GM18511 (cell line): ENCODE data around the gene SLC6A12.

Experiments
- ATAC-seq: cut with Tn5 transposase; IDR thresholded peaks from one replicate; pipeline ENCODE4 v1.9.1; 2021; ENCODE audit warnings: mild to moderate bottlenecking, moderate library complexity; ENCODE audit not compliant: unreplicated experiment

SLC6A12 gene

DNA sequence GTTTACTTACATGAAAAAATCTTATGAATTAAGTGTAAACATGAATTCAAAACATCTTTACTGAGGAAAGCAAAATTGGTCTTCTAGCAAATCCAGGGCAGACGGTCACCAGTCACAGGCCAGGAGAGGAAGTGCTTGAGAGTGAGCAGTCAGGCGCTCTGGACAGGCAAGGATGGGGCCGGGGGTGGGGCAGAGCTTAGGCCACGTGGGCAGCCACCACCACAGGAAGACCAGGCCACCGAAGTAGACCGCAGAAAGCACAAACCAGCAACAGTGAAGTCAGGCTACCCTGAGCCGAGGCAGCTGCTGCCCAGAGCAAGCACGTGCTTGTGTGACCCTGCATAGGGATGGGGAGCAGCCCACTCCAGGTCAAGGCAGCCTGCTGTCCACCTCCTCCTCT, 33.5 kb downstream of the SLC6A12 start:
- no peak for ATAC-seq

DNA sequence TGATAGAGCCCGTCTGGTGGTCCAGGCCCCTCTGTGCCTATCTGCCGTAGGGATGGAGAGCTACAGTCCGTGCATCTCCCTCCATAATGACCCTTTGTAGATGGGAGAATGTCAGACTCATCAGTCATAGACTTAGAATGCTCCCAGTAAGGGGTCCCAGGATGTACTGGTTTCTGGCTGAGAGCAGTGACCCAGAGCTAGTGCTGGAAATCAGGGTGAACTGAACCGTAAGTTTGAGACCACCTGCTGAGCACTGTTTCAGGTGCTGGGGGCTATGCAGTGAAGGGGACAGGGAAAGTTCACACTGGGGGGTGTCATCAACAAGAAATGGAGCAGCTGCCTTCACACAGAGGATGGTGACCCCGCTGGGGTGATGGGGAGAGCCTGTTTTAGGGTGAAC, 34.1 kb downstream of the SLC6A12 start:
- no peak for ATAC-seq

DNA sequence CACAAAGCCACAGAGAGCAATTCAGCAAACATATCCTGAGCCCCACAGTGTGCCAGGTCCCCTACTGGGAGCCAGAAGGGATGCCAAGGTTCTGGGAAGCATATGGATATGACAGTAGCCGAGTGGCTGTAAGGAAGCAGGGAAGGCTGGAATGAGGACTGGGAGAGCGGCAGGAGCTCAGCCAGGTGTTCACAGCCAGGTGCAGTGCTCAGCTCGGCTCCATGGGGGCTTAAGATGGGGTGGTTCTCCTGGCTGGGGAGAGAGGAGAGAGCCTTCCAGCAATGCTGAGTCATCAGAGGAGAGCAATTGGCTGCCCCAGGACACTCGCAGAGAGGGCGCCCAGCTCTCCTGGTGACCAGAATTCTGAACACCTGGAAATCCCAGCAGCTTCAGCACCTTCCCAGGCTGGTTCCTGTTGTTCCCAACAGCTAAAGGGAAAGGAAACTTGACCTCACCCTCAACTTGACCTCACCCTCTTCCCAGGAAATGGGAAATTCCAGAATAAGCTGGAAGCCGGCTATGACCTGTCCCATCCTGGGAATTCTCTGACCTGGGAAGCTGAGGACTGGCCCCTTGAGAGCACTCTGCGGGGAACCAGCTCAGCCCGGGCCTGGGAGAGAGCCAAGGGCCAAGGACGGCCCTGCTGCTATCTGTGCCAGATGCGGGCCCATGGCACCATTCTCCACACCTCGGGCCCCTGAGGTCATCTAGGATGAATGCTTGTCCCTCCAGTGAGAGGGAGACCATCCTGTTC, 34.6 kb downstream of the SLC6A12 start:
- ATAC-seq, result no peak

DNA sequence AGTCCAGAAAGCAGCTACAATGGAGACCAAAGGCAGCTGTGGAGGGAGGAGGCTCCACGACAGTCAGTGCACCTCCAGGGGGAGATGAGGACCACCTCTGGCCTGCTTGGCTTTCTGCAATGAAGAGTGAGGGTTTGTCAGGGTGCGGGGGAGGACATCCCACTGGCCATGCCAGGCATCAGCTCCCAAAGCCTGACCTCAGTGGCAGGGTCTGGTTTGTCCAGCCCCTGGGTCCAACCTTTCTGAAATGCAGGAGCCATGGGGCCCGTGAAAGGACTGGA, 35.2 kb downstream of the SLC6A12 start:
- no peak for ATAC-seq

DNA sequence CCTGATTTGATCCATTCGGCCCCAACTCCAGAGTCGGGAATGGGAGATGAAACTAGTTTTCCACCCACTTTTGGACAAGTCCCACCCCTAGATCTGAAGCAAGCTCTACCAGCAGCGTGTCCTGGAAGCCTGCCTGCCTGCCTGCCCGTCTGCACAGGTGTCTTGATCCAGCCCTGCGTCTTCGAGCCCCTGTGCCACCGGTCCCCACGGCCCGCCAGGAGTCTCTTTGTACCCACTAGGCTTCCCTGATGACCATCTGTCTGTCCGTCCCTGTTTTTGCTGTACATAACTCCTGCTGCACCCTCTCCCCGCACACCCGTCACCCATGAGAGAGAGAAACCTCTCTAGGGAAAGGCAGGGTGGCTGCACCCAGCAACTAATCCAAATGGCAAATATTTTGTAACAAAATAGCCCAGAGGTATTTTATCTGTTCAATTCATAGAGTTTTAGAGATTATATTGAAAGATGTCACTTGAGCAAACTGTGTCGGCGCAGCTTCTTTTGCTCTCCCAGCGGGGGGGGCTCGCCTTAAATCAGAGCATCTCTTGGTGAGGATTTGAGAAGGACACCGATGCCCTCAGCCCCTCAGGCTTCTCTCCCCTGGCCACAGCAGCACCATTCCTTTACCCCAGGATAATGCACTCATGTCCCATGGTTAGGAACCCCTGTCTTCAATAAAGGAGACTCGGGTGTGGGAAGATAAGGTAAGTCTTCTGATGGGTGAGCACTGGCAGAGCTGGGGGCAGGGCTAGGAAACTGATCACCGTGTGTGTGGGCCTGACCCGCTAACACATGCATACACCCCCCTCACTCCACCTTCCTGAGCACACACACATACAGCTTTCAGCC, 35.8 kb downstream of the SLC6A12 start:
- no peak for ATAC-seq

DNA sequence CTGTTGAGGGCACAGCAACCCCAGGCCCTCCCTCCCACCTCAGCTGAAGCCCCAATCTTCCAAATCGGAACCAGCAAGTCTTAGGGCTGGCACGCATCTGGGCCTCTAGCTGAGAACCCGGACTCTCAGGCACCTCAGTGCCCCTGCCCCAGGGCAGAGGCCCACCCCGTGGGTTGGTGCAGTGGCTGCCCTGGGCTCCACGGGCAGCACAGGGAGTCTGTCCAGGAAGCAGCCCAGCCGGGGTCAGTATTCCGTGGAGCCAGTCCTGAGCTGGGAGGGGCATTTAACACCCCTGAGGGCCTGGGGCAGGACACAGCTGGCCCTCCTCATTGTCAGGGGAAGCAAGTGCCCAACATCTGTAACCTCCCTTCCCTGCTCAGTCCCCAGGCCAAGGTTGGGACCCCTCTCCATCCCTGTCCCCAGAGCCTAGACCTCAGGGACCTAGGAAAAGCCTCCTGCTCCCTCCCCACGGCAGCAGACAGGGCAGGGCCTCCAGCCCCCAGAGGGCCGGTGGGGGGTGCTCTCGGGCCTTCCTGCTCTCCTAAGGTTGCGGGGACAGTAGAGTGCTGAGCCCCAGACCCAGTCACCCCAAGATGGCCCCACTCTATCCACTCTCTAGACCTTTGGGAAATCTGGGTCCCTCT, 36.5 kb downstream of the SLC6A12 start:
- ATAC-seq, result no peak

DNA sequence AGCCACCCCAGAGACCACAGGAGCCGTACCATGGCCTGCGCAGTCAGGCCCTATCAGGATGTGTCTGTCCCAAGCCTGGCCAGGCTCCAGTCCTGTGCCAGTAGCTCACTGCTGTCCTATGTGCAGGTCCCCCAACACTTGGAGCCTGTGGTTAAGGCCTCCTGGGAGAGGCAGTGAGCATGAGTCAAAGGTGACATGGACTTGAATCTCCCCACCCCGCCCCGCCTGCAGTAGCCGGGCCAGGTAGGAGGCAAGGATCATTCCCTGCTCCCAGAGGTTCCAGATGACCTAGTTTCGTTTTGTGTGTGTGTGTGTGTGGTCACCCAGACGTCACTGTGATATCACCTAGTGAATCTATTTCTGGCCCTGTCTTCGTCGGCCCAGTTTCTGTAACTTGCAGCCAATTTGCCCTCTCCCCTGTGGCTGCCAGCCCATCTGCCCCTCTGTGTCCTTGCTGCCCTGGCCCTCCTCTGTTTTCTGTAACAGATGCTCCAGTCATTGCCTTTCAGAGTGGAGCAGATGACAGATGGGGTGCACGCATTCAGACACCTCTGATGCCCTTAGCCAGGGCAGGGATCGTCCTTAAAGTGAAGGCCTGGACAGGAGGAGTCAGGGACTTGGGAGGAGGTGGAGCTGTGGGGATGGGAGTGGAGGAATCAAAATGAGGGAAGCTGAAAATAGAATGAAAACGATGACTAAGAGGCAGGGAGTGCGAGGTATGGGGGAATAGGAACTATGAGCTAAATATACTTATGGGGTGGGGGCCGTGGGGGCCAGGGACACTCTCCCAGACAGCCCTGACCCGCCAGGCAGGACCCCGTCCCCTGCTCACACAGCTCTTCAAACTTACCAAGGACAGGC, 37.4 kb downstream of the SLC6A12 start:
- no peak for ATAC-seq

DNA sequence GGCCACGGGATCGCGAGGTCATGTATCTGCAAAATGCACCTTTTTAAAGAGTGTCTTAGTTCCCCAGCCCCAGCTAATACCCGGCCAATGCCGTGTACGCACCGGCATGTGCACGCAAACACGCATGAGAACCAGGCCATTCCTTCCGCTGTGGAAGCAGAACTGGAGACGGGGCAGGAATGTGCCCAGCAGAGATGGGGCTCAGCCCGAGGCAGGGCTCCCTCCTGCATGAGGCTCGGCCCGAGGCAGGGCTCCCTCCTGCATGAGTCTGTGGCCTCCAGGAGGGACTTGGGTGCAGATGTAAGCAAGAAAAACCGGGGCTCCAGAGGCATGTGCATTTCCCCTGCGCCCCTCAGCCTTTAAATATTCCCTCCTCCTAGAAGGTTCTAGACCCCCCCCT, 38.2 kb downstream of the SLC6A12 start:
- no peak for ATAC-seq

DNA sequence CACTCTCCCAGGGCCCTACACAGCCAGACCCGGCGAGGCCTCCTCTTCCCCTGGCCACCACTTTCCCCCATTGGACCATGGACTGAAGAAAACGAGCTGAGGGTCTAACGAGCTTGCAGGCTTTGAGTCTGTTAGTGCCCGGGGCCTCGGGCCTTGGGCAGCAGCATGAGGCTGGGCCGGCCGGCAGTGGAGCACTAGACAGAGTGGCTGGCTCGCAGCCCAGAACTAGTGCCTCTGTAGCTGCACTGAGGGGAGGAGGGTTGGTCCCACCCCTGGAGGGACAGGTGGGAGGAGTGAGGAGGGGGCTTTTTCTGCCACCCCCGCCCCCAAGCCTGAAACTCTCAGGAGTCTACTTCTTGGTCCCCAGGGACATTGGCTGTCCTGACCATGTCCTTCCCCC, 38.7 kb downstream of the SLC6A12 start:
- ATAC-seq, result no peak

DNA sequence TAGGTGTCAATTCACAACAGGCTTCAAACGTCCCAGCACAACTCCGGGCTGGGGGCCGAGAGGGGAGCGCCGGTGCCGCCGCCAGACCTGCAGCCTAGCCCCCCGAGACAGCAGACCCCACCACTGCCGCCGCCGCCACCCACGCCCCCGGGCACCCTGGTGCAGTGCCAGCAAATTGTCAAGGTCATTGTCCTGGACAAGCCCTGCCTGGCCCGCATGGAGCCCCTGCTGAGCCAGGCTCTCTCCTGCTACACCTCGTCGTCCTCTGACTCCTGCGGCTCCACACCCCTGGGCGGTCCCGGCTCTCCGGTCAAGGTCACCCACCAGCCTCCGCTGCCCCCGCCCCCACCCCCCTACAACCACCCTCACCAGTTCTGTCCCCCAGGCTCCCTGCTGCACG, 39.4 kb downstream of the SLC6A12 start:
- no peak for ATAC-seq

DNA sequence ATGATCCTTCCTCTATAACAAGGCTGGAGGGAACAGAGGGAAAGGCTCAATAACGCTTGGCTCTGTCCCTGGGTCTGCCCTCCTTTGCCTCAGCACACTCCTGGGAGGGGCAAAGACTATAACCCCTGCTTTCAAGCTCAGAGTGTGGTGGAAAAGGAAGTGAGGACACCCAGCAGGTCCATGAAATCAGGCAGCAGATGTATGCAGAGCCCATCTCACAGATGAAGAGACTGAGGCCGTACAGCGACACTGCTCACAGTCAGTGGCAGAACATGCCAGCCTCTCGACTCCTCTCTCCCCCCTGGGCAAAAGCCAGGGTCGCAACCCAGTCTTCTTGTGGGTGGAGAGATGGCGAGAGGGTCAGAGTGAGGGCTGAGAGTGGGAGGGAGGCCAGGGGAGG, 39.8 kb downstream of the SLC6A12 start:
- no peak for ATAC-seq

DNA sequence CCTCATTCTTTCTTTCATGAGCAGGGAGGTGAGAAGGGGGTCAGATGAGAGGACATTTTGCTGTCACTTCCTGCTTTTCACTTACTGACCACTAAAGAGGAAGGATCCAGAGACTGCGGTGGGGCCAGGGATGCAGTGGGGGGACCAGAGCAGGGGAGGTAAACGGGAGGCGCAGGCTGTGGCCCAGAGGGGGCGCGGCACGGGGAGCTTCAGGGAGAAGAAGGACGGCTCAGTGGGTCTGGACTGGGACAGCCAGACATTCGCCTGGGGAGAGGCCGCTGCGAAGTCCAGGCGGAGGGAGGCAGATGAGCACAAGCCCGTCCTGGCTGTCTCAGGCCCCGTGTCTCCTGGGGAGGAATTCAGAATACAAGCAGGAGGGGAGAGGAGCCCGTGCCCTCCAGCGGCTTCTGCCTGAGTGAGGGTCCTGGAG, 41.2 kb downstream of the SLC6A12 start:
- ATAC-seq, result no peak

DNA sequence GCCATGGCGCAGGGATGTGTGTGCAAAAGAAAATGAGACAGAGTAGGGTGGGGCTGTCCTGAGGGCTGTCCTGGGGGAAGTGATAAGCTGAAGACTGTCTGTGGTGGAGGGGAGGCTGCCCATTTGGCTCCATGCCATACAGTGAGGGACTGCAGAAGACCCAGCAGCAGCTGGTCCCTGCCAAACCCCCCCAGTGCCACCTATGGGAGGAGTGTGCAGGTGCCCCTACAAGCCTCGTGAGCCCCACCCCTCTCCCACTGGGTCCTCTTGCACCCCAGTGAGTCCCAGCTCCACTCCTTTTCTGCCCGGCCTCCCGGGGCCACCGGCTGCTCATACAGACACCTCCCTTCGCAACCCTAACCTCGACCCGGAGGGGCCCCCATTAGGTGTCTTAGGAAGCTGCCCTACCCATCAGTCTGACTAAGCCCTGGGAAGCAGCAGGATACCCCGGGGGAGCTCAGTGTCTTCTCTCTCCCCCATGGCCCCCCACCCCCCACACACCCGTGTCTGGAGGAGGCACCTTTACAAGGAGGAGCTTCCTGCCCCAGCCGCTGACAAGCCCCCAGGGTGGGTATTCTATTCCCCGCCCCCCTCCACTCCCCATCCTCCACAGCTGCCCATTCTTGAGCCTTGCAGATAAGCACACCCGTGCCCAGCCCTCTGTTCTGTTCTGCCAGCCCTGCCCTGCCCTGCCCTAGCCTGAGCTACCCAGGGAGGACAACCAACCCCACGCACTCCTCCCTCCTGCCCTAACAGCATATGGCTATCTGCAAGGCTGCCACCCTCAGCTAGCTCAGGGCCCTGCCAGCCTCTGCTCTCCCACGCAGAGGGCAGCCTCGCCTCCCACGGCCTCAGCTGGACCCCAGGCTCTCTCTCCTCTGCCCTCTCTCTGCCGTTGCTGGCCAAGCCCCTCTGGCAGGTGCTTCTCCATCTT, 41.9 kb downstream of the SLC6A12 start:
- no peak for ATAC-seq

DNA sequence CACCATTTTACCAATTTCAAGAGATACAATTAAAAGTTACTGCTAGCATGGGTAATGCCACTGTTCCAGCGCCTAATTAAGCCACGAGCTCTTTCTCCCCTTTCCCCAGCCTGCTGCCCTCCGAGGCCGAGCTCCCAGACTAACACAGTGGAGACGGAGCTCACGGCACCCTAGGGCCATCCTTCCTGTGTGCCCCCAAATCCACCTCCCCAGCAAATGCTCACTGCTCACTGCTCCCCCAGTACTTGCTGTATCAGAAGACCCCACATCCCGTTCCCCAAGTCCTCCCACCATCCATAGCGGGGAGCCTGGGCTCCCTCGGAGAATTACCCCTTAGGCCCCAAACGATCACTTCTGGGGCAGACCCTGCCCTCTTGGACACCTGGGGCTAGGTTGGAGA, 42.7 kb downstream of the SLC6A12 start:
- no peak for ATAC-seq

DNA sequence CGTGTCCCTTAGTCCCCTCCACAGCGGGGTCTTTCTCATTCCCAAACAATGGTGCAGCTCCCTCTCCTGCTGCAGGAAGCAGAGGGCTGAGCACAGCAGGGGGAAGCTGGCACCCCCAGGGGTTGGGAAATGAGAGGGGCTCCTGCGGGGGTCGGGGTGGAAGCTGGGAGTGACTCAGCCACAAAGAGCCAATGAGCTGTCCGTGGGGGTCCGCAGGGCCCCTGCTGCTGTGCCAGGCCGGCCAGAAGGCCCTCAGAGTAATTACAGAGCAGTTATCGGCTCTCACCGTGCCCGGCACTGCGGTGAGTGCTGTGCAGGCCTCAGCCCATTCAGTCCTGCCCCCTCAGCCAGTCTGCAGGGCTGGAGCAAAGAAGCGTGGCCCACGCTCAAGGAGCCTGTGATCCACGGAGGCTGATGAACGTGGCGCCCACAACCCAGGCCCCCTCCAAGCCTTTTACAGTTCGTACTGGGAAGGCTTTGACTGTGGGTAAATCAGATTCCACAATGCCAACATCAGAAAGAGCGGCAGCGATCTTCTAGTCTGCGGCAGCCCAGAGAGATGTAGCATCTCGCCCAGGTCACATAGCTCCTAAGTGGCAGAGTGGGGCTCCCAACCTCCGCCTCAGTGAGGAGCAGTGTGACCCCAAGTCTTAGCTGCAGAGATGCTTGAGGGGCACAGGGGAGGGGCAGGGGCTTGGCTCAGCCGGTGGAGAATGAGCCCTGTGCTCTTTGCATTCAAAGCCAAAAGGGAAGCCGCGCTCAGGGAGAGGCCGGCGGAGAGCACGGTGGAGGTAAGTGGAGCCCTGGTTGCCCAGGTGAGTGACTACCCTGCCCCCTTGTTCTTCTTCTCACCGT, 43.4 kb downstream of the SLC6A12 start:
- ATAC-seq, result no peak

DNA sequence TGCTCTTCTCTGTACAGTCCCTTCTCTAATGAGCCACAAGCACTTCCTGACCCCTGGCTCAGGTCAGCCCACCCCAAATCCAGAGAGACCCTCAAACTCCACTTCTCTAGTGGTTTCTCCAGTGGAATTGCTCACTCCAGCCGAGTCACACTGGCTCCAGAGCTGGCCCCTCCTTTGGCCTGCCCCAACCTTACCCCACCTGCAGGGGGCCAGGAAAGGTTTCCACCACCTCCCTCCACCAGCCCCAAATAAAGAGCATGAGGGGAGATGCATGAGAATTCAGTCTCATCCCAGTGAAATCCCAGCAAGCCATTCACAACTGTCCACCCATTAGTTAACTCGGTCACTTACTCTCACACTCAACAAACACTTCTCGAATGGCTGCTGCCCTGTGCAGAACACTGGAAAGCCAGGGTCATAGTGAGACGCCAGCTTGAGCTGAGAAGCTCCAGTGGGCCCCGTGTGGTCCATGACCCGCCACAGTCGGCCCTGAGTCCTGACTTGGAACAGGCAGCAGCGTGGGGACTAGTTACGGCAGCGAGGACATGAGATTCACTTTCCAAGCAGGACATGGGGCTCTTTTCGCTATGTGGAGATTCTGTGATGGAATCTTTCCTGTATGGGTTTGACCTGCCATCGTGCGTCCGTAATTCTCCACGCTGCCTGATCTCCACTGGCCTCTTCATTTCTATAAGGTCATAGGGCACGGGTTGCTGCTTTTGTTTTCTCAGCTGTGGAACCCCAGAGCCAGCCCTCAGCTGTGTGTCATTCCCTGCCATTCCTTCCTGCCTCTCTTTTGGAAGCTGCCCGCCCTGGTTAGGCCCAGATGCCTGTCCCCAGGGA, 44.2 kb downstream of the SLC6A12 start:
- no peak for ATAC-seq

DNA sequence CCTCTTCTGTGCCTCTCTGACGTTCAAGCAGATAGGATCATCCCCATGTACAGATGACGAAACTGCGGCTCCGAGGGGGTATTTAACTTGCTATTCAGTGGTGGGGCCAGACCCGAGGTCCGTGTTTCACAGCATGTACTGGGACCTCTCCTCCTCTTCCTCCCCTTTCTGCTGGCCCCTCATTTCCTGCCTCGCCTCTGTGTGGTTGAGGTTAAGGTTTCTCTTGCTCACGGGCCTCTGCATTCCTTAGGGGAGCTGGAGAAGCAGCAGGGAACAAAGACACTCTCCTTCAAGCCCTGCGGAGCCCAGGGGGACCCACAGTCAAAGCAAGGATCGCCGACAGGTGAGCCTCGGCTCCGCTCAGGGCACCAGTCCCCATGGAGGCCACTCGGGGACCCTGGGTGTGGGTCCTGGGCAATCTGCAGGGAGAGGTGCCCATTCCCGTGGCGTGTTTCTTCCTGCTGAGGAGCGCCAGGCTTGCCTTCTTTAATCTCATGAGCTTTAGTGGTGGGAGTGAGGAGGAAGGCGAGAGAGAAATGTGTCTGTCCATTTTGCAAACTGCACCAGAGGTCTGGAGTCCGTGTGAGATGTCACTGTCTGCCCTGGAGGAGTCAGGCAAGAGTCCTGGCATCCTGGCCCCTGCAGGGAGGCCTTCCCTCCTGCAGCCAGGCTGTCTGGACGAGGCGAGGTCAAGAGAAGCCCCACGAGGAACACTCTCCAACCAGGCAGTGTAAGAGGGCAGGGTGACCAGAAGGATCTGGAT, 45.0 kb downstream of the SLC6A12 start:
- no peak for ATAC-seq
